ENCODE data around the gene MRM2.
A peak's percentile ranks its signal among the peaks of the same experiment; 100 is the strongest.

The MRM2 gene

DNA sequence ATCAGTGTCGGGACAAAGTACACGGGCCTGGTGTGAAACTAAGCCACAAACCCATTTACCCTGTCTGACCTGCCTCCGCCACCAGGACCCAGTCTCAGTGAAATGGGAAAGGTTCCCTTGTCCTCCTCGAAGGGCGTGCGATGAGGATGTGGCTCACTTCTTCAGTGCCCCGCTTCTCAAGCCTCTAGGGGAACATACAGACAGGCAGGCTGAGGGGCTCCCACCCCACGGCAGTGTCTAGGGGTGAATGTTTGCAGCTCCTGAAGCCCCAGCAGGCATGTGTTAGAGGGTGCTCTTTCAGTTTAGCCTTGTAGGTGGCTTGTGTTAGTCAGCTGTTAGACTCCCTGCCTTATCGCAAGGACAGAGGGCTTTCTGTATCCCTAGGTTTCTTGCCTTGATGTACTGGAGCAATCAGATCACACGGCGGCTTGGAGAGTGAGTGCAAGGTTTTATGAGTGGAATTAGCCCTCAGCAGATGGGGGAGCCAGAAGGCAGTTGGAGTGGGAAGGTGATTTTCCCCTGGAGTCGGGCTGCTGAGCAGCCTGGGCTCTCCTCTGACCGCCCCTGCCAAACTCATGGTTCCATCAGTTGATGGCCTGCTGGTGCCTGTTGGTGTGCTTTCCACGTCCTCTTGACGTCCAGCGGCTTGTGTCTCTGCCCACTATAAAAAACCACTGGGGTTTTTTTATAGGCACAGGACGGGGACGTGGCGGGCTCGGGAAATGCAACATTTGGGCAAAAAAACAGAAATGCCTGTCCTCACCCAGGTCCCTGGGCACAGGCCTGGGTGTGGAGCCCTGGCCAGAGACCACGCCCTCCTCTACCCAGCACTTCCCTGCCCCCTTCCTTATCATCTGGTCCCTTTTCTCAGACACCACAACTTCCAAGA is 780 bp upstream of the MRM2 start:
- TF ChIP-seq SPI1 (IDR thresholded peaks at IDR 0.05; ENCODE audit: low read depth, low read length) (no peak), POLR2AphosphoS5 (IDR thresholded peaks at IDR 0.05; ENCODE audit: low read depth, low read length) (no peak), PAX5 (IDR thresholded peaks at IDR 0.05; ENCODE audit: insufficient read depth, low read length, severe bottlenecking) (no peak), TAF1 (IDR thresholded peaks at IDR 0.05; ENCODE audit: low read depth, low read length) (no peak), POLR2A (IDR thresholded peaks at IDR 0.05; ENCODE audit: low read depth, low read length) (no peak), POU2F2 (IDR thresholded peaks at IDR 0.05; ENCODE audit: low read depth, low read length) (no peak)
- FAIRE-seq: peak; percentile 80
- DNase-seq (ENCODE audit: insufficient read length, low spot score): no peak

DNA sequence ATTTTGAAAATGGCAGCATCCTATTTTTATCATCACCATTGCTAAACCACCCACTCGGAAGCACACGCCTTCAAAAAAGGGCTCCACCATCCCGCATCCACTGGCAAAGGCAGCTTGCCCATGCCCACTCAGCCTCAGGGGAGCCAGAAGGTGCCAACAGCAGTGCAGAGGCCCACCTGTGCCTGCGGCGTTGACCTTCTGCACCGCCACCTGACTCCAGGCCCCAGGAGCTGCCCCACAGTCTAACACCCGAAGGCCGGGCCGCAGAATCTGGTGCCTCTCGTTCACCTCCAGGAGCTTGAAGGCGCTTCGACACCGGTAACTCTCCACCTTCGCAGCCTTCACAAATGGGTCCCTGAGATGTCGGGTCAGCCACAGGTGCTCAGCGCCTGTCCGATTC is 2.8 kb downstream of the MRM2 start:
- TF ChIP-seq PAX5 (IDR thresholded peaks at IDR 0.05; ENCODE audit: insufficient read depth, low read length, severe bottlenecking) (no peak), SPI1 (IDR thresholded peaks at IDR 0.05; ENCODE audit: low read depth, low read length) (no peak), POLR2A (IDR thresholded peaks at IDR 0.05; ENCODE audit: low read depth, low read length) (no peak), POLR2AphosphoS5 (IDR thresholded peaks at IDR 0.05; ENCODE audit: low read depth, low read length) (no peak), TAF1 (IDR thresholded peaks at IDR 0.05; ENCODE audit: low read depth, low read length) (no peak), POU2F2 (IDR thresholded peaks at IDR 0.05; ENCODE audit: low read depth, low read length) (no peak)
- no peak for FAIRE-seq
- DNase-seq (ENCODE audit: insufficient read length, low spot score): no peak

DNA sequence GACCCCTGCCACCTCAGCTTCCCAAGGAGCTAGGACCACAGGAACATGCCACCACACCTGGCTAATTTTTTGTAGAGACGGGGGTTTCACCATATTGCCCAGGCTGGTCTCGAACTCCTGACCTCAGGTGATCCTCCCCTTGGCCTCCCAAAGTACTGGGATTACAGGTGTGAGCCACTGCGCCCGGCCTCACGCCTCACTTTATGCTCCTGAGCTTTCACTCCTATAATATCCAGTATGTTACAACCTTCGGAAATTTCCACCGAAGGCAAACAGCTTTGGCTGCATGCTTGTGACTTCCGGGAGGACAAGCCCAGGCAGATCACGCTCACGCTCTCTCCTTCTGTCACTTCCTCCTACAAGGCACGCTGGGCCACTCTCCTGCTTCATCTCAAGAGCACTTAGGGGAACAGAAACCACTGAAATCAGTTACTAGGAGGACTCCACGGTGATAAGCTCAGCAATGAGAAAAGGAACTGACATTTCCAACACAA is 4.8 kb downstream of the MRM2 start:
- FAIRE-seq: peak; percentile 96
- TF ChIP-seq POU2F2 (IDR thresholded peaks at IDR 0.05; ENCODE audit: low read depth, low read length): peak; percentile 63
- TF ChIP-seq POLR2A (IDR thresholded peaks at IDR 0.05; ENCODE audit: low read depth, low read length): 0 out of 2 replicates have a peak, but pooled peaks have one; percentile 32
- peak; percentile 11 for TF ChIP-seq PAX5 (IDR thresholded peaks at IDR 0.05; ENCODE audit: insufficient read depth, low read length, severe bottlenecking)
- no peak for TF ChIP-seq POLR2AphosphoS5 (IDR thresholded peaks at IDR 0.05; ENCODE audit: low read depth, low read length)
- peak; percentile 36; the same call in 1 of the 2 replicates for TF ChIP-seq TAF1 (IDR thresholded peaks at IDR 0.05; ENCODE audit: low read depth, low read length)
- TF ChIP-seq SPI1 (IDR thresholded peaks at IDR 0.05; ENCODE audit: low read depth, low read length): peak; percentile 98

DNA sequence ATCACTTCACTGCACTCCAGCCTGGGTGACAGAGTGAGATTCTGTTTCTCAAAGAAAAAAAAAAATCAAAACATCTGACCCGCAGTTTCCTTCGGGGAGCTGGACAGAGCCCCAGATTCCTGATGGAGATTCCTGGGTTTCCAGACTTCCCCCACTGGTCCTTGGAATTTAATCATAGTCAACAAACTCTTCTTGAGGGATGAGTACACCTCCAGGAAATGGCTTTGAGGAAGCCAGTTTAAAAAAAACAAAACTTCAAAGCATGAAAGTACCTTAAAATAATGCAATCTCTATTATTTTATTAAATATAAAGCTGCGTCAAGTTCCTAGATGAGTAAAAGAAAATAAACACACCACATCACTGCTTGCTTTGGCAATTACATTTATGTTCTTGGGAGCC is 8.1 kb downstream of the MRM2 start:
- DNase-seq (ENCODE audit: insufficient read length, low spot score) (no peak), FAIRE-seq (no peak)
- TF ChIP-seq POU2F2 (IDR thresholded peaks at IDR 0.05; ENCODE audit: low read depth, low read length): no peak
- TF ChIP-seq SPI1 (IDR thresholded peaks at IDR 0.05; ENCODE audit: low read depth, low read length): no peak
- TF ChIP-seq POLR2A (IDR thresholded peaks at IDR 0.05; ENCODE audit: low read depth, low read length): no peak
- no peak for TF ChIP-seq PAX5 (IDR thresholded peaks at IDR 0.05; ENCODE audit: insufficient read depth, low read length, severe bottlenecking)
- no peak for TF ChIP-seq POLR2AphosphoS5 (IDR thresholded peaks at IDR 0.05; ENCODE audit: low read depth, low read length)
- TF ChIP-seq TAF1 (IDR thresholded peaks at IDR 0.05; ENCODE audit: low read depth, low read length): no peak

More for the DNA sequence above, 4.8 kb downstream of the MRM2 start:
- peak; percentile 77 for DNase-seq (ENCODE audit: insufficient read length, low spot score)

DNA sequence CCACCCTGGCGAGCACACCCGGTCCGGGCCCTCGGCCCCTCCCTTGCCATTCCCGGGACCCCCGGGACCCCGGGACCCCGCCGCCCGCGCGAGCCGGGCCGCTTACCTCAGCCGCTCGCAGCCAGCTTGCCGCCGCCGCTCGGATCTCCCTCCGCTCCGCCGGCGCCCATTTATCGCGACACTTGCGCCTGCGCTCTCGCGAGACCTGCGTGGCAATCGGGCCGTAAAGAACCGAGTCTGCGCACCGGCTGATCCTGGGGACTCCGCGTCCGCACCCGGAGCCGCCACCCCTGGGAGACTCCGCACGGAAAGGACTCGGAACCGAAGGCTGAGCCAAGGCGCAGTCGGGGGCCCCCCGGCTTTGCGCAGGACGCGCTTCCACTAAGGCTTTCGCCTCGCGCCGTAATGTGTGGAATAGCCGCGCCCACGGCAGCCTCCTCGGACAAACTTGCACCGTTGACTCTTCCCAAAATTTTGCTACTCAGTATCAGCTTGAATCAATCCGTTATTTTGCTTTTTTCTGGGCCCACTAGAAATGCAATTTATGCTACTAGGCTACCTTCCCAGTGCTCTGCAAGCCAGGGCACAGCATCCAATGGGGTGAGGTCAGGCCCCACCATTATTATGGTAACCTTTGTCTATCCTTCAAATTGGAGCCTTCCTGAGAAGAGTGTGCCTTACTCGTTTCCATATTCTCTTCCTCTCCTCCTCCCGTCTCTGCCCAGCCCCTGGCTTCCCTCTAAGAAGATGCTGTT is 9.1 kb downstream of the MRM2 start, which contains the start of gene MAD1L1:
Gene MAD1L1, minus strand, starts transcription at position 180 of the 755 bp plus-strand sequence. CDS start 2,812 bp downstream, outside the sequence.
- TF ChIP-seq PAX5 (IDR thresholded peaks at IDR 0.05; ENCODE audit: insufficient read depth, low read length, severe bottlenecking) (peak; percentile 9), POU2F2 (IDR thresholded peaks at IDR 0.05; ENCODE audit: low read depth, low read length) (no peak), POLR2A (IDR thresholded peaks at IDR 0.05; ENCODE audit: low read depth, low read length) (peak; percentile 50; the same call in 1 of the 2 replicates), POLR2AphosphoS5 (IDR thresholded peaks at IDR 0.05; ENCODE audit: low read depth, low read length) (peak; percentile 59; the same call in 1 of the 2 replicates), TAF1 (IDR thresholded peaks at IDR 0.05; ENCODE audit: low read depth, low read length) (peak; percentile 47), SPI1 (IDR thresholded peaks at IDR 0.05; ENCODE audit: low read depth, low read length) (no peak)
- peak; percentile 95 for DNase-seq (ENCODE audit: insufficient read length, low spot score)
- peak; percentile 75 for FAIRE-seq

DNA sequence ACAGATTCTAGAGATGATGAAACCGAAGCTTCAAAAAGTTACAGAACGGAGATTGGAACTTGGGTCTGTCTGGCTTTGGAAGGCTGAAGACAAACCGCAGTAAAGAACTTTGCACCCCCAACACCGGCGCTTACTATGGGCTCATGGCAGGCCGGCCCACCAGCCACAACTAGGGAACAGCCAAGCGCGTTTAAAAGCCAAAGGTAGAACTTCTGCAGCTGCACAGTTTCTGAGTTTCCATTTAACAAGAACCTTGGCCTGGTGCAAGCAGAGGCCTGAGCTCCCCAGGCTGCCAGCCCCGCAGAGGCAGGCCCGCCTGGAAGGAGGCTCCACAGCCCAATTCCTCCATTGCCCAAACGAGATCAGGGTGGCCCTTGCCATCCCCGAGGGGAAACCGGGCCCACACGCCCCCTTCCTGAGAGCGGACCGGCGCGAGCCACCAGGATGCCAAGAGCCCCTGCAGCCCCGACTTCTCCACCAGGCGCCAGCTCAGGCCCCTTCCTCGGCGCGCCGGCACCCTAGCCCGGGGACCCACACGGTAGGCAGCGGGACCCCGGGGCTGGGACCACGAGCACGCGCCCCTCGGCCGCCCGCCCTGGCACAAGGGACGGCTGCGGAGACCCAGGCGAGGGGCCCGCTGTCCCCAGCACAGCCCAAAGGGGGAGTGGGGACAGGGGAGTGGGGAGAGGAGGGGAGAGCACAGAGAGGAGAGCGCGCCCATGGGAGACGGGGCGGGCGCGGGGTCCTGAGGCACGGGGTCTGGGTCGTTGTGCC is 9.8 kb downstream of the MRM2 start:
- DNase-seq (ENCODE audit: insufficient read length, low spot score) (no peak), FAIRE-seq (no peak)
- no peak for TF ChIP-seq POLR2AphosphoS5 (IDR thresholded peaks at IDR 0.05; ENCODE audit: low read depth, low read length)
- no peak for TF ChIP-seq PAX5 (IDR thresholded peaks at IDR 0.05; ENCODE audit: insufficient read depth, low read length, severe bottlenecking)

DNA sequence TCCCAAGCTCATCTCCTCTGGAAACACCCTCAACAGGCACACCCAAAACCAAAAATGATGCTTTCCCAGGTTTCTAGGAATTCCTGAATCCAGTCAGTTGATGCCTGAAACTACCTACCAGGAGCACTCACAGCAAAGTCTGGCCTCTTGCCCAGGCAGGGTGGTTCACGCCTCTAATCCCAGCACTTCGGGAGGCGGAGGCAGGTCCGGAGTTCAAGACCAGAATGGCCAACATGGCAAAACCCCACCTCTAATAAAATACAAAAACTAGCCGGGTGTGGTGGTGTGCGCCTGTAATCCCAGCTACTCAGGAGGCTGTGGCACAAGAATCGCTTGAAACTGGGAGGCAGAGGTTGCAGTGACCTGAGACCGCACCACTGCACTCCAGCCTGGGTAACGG is 11.1 kb downstream of the MRM2 start:
- no peak for DNase-seq (ENCODE audit: insufficient read length, low spot score)
- FAIRE-seq: no peak
- no peak for TF ChIP-seq POLR2A (IDR thresholded peaks at IDR 0.05; ENCODE audit: low read depth, low read length)
- TF ChIP-seq PAX5 (IDR thresholded peaks at IDR 0.05; ENCODE audit: insufficient read depth, low read length, severe bottlenecking): no peak
- no peak for TF ChIP-seq POLR2AphosphoS5 (IDR thresholded peaks at IDR 0.05; ENCODE audit: low read depth, low read length)
- no peak for TF ChIP-seq POU2F2 (IDR thresholded peaks at IDR 0.05; ENCODE audit: low read depth, low read length)

DNA sequence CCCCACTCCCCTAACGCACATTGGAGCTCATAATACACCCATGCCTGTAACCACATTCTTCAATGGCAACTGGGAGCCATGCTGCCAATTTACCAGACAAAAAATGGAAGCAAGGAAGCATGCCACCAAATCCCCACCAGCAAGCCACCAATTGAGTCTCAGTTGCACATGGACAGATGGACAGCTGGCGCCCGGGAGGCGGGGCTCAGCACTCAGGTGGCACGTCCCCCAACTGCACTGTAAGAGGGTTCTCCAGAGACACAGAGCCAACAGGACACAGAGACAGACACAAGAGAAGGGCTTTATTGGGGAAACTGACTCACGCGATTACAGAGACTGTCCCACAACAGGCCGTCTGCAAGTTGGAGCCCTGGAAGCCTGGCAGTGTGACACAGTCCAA is 11.8 kb downstream of the MRM2 start:
- TF ChIP-seq POLR2AphosphoS5 (IDR thresholded peaks at IDR 0.05; ENCODE audit: low read depth, low read length) (no peak), TAF1 (IDR thresholded peaks at IDR 0.05; ENCODE audit: low read depth, low read length) (no peak), POU2F2 (IDR thresholded peaks at IDR 0.05; ENCODE audit: low read depth, low read length) (no peak), SPI1 (IDR thresholded peaks at IDR 0.05; ENCODE audit: low read depth, low read length) (no peak), PAX5 (IDR thresholded peaks at IDR 0.05; ENCODE audit: insufficient read depth, low read length, severe bottlenecking) (no peak), POLR2A (IDR thresholded peaks at IDR 0.05; ENCODE audit: low read depth, low read length) (no peak)
- no peak for DNase-seq (ENCODE audit: insufficient read length, low spot score)
- no peak for FAIRE-seq
